ENCODE results near the gene SMARCE1. TPM values are rescaled to one million over a fixed set of nuclear protein-coding genes. Genes with fewer than 3 reads are reported as not detected.

The SMARCE1 gene
- polyA plus RNA-seq, 1 donor from 2014 or later = 248 TPM

DNA sequence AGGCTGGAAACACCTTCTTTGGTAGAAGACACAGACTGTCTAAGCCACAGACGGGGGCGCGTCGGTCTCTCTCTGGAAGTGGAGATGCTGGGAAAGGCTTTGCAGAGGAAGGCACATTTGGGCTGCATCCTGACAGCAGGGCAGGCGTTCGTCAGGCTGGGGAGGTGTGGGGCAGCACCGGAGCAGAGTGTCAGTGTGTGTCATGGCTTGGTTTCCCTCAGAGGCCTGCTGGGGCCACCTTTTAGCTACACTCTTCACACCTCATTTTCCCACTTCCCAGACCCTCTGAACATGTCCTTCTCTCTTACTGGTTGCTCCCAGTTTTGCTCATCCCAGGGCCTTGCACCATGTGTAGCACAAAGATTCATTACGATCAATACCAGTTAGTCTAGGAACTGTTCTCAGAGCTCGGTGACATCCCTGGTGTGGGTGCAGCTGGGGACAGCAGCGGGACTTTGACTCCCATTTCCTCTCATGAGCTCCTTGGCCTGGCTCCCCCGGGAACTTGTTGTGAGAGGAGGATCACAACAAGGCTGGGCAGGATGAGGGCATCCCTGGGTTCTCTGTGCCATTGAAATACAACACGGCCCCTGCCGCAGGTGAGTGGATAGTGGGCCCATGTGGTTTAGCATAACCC is 33.1 kb downstream of the SMARCE1 start:
- Histone ChIP-seq H3K36me3 (ENCODE audit: insufficient read depth, low read length) (no peaks in the 10 kb centered on the region), H2AFZ (ENCODE audit: low read depth, low read length) (no peak overlapping the region), H3K9me3 (ENCODE audit: low read length) (no peaks in the 10 kb centered on the region), H3K79me2 (replicated peaks; ENCODE audit: insufficient read depth, low read length) (no peaks in the 10 kb centered on the region), H3F3A (ENCODE audit: insufficient read depth, low read length, poor library complexity, severe bottlenecking) (no peaks in the 10 kb centered on the region), H3K9ac (ENCODE audit: low read length) (no peak overlapping the region), H3K27ac (ENCODE audit: low read length) (no peak overlapping the region), H3K4me2 (ENCODE audit: low read length) (no peak overlapping the region), H3K9me2 (ENCODE audit: insufficient read depth, low read length) (no peaks in the 10 kb centered on the region), H4K20me1 (ENCODE audit: insufficient read depth) (no peaks in the 10 kb centered on the region), H3K4me3 (ENCODE audit: low read length) (no peak overlapping the region), H3K27me3 (ENCODE audit: insufficient read depth, low read depth, low read length) (no peaks in the 10 kb centered on the region)
- TF ChIP-seq SMC3 (conservative IDR thresholded peaks at IDR 0.05; ENCODE audit: poor library complexity) (no peak), EZH2 (IDR thresholded peaks at IDR 0.05; ENCODE audit: borderline replicate concordance, insufficient read depth, low read length, poor library complexity, severe bottlenecking) (no peak), EP300 (conservative IDR thresholded peaks at IDR 0.05; ENCODE audit: poor library complexity, severe bottlenecking) (no peak), MXI1 (conservative IDR thresholded peaks at IDR 0.05; ENCODE audit: poor library complexity, severe bottlenecking) (no peak), RAD21 (conservative IDR thresholded peaks at IDR 0.05) (no peak), POLR2AphosphoS5 (IDR thresholded peaks at IDR 0.05) (no peak)
- TF ChIP-seq, protein P1, sequence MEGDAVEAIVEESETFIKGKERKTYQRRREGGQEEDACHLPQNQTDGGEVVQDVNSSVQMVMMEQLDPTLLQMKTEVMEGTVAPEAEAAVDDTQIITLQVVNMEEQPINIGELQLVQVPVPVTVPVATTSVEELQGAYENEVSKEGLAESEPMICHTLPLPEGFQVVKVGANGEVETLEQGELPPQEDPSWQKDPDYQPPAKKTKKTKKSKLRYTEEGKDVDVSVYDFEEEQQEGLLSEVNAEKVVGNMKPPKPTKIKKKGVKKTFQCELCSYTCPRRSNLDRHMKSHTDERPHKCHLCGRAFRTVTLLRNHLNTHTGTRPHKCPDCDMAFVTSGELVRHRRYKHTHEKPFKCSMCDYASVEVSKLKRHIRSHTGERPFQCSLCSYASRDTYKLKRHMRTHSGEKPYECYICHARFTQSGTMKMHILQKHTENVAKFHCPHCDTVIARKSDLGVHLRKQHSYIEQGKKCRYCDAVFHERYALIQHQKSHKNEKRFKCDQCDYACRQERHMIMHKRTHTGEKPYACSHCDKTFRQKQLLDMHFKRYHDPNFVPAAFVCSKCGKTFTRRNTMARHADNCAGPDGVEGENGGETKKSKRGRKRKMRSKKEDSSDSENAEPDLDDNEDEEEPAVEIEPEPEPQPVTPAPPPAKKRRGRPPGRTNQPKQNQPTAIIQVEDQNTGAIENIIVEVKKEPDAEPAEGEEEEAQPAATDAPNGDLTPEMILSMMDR (IDR thresholded peaks at IDR 0.05; ENCODE audit: poor library complexity, severe bottlenecking) = no peak
- TF ChIP-seq, protein P2, sequence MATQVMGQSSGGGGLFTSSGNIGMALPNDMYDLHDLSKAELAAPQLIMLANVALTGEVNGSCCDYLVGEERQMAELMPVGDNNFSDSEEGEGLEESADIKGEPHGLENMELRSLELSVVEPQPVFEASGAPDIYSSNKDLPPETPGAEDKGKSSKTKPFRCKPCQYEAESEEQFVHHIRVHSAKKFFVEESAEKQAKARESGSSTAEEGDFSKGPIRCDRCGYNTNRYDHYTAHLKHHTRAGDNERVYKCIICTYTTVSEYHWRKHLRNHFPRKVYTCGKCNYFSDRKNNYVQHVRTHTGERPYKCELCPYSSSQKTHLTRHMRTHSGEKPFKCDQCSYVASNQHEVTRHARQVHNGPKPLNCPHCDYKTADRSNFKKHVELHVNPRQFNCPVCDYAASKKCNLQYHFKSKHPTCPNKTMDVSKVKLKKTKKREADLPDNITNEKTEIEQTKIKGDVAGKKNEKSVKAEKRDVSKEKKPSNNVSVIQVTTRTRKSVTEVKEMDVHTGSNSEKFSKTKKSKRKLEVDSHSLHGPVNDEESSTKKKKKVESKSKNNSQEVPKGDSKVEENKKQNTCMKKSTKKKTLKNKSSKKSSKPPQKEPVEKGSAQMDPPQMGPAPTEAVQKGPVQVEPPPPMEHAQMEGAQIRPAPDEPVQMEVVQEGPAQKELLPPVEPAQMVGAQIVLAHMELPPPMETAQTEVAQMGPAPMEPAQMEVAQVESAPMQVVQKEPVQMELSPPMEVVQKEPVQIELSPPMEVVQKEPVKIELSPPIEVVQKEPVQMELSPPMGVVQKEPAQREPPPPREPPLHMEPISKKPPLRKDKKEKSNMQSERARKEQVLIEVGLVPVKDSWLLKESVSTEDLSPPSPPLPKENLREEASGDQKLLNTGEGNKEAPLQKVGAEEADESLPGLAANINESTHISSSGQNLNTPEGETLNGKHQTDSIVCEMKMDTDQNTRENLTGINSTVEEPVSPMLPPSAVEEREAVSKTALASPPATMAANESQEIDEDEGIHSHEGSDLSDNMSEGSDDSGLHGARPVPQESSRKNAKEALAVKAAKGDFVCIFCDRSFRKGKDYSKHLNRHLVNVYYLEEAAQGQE (IDR thresholded peaks at IDR 0.05; ENCODE audit: borderline replicate concordance) = no peak

DNA sequence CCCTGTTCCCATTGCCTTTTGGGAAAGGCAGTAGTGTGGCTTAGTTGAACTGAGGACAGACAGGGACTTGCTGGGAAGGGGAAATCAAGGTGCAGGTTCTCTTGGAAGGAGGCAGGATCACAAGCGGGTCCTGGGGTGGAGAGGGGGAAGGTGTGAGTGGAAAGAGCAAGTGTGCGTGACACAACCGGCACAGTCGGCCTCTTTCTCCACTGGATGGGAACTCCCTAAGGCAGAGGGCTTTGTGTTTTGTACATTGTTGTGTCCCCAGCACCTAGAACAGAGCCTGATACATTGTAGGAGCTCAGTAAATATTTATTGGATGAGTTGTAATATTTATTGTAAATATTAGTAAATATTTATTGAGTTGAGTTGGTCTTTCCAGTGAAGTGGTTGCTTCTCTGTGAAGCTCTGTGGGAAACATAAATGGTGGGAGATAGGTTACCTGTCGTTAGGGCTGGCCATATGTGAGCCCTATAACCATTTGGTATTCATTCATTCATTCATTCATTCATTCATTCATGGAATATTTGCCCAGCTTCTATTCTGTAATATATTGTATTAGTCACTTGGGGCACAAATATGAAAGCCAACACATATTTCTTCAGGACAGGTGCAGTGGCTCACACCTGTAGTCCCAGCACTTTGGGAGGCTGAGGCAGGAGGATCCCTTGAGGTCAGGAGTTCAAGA is 34.0 kb downstream of the SMARCE1 start:
- Histone ChIP-seq H3F3A (ENCODE audit: insufficient read depth, low read length, poor library complexity, severe bottlenecking) (no peaks in the 10 kb centered on the region), H3K9ac (ENCODE audit: low read length) (no peak overlapping the region), H3K36me3 (ENCODE audit: insufficient read depth, low read length) (no peaks in the 10 kb centered on the region), H3K9me3 (ENCODE audit: low read length) (no peaks in the 10 kb centered on the region), H3K9me2 (ENCODE audit: insufficient read depth, low read length) (no peaks in the 10 kb centered on the region), H3K4me2 (ENCODE audit: low read length) (no peak overlapping the region), H2AFZ (ENCODE audit: low read depth, low read length) (no peak overlapping the region), H3K27me3 (ENCODE audit: insufficient read depth, low read depth, low read length) (no peaks in the 10 kb centered on the region), H3K27ac (ENCODE audit: low read length) (no peak overlapping the region), H3K4me3 (ENCODE audit: low read length) (no peak overlapping the region), H4K20me1 (ENCODE audit: insufficient read depth) (no peaks in the 10 kb centered on the region), H3K79me2 (replicated peaks; ENCODE audit: insufficient read depth, low read length) (no peaks in the 10 kb centered on the region)
- TF ChIP-seq TAF1 (IDR thresholded peaks at IDR 0.05; ENCODE audit: low read depth) (no peak), EP300 (conservative IDR thresholded peaks at IDR 0.05; ENCODE audit: poor library complexity, severe bottlenecking) (no peak), SMC3 (conservative IDR thresholded peaks at IDR 0.05; ENCODE audit: poor library complexity) (no peak), RAD21 (conservative IDR thresholded peaks at IDR 0.05) (no peak)
